ENCODE data around the gene PIGU. TPM values are rescaled to one million over a fixed set of nuclear protein-coding genes. Genes with fewer than 3 reads are reported as not detected.
"Not testable (repeated sequence)": the region's sequence is repeated elsewhere in the genome, so short reads cannot be mapped to it uniquely, and the experiment has no call there.

Gene PIGU
- total and polyA plus RNA-seq, 4 donors = 6.4 to 10.0 (median 7.2) TPM

DNA sequence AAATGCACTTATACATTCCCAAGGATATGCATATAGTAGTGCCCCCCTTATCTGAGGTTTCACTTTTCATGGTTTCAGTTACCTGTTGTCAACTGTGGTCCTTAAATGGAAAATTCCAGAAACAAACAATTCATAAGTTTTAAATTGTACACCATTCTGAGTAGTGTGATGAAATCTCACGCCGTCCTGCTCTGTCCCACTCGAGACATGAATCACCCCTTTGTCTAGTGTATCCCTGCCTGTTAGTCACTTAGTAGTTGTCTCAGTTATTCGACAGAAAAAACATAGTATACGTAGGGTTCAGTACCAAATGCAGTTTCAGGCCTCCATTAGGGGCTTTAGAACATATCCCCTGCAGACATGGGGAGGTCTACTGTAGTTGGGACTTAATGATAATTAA is 61.4 kb downstream of the PIGU start:
- H3K4me3 ChIP-seq (ENCODE audit: low read depth in 1 of 3, low read length in 3 of 3) = no peak overlapping the region
- H3K4me1 ChIP-seq (ENCODE audit: control insufficient read depth in 4 of 4, insufficient read depth in 4 of 4, low read length in 3 of 4) = no peaks in the 10 kb centered on the region
- H3K9ac ChIP-seq (ENCODE audit: low read depth in 1 of 2, low read length in 2 of 2) = no peak overlapping the region
- H3K9me3 ChIP-seq (ENCODE audit: control insufficient read depth in 4 of 4, low read length in 3 of 4) = no peaks in the 10 kb centered on the region
- H3K27me3 ChIP-seq (ENCODE audit: control insufficient read depth in 4 of 4, insufficient read depth in 4 of 4, low read length in 3 of 4) = no peaks in the 10 kb centered on the region
- H3K27ac ChIP-seq (ENCODE audit: low read depth in 1 of 2, low read length in 2 of 2) = no peak overlapping the region
- TF ChIP-seq, protein P1, sequence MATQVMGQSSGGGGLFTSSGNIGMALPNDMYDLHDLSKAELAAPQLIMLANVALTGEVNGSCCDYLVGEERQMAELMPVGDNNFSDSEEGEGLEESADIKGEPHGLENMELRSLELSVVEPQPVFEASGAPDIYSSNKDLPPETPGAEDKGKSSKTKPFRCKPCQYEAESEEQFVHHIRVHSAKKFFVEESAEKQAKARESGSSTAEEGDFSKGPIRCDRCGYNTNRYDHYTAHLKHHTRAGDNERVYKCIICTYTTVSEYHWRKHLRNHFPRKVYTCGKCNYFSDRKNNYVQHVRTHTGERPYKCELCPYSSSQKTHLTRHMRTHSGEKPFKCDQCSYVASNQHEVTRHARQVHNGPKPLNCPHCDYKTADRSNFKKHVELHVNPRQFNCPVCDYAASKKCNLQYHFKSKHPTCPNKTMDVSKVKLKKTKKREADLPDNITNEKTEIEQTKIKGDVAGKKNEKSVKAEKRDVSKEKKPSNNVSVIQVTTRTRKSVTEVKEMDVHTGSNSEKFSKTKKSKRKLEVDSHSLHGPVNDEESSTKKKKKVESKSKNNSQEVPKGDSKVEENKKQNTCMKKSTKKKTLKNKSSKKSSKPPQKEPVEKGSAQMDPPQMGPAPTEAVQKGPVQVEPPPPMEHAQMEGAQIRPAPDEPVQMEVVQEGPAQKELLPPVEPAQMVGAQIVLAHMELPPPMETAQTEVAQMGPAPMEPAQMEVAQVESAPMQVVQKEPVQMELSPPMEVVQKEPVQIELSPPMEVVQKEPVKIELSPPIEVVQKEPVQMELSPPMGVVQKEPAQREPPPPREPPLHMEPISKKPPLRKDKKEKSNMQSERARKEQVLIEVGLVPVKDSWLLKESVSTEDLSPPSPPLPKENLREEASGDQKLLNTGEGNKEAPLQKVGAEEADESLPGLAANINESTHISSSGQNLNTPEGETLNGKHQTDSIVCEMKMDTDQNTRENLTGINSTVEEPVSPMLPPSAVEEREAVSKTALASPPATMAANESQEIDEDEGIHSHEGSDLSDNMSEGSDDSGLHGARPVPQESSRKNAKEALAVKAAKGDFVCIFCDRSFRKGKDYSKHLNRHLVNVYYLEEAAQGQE (IDR thresholded peaks at IDR 0.05) = no peak
- TF ChIP-seq NR2F2 (IDR thresholded peaks at IDR 0.05) (no peak), FOXA2 (IDR thresholded peaks at IDR 0.05) (no peak)
- TF ChIP-seq, protein P2, sequence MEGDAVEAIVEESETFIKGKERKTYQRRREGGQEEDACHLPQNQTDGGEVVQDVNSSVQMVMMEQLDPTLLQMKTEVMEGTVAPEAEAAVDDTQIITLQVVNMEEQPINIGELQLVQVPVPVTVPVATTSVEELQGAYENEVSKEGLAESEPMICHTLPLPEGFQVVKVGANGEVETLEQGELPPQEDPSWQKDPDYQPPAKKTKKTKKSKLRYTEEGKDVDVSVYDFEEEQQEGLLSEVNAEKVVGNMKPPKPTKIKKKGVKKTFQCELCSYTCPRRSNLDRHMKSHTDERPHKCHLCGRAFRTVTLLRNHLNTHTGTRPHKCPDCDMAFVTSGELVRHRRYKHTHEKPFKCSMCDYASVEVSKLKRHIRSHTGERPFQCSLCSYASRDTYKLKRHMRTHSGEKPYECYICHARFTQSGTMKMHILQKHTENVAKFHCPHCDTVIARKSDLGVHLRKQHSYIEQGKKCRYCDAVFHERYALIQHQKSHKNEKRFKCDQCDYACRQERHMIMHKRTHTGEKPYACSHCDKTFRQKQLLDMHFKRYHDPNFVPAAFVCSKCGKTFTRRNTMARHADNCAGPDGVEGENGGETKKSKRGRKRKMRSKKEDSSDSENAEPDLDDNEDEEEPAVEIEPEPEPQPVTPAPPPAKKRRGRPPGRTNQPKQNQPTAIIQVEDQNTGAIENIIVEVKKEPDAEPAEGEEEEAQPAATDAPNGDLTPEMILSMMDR (IDR thresholded peaks at IDR 0.05; ENCODE audit: low read depth, low read length, missing input control) = no peak
- WGBS = 88% methylated on average over 5 of the region's 5 CpGs
- no peak for DNase-seq (ENCODE audit: low spot score)
- peaks cover 0 to 4% (median 2%) of the 10 kb centered on the region in 4 donors for H3K36me3 ChIP-seq (ENCODE audit: control insufficient read depth in 4 of 4, insufficient read depth in 3 of 4, low read depth in 1 of 4, low read length in 3 of 4)

DNA sequence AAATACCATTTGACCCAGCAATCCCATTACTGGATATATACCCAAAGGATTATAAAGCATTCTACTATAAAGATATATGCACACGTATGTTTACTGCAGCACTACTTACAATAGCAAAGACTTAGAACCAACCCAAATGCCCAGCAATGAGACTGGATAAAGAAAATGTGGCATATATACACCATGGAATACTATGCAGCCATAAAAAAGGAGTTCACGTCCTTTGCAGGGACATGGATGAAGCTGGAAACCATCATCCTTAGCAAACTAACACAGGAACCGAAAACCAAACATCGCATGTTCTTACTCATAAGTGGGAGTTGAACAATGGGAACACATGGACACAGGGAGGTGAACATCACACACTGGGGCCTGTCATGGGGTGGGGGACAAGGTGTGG is 64.9 kb downstream of the PIGU start:
- not testable (repeated sequence) for H3K9me3 ChIP-seq (ENCODE audit: control insufficient read depth in 4 of 4, low read length in 3 of 4); H3K9ac ChIP-seq (ENCODE audit: low read depth in 1 of 2, low read length in 2 of 2); H3K36me3 ChIP-seq (ENCODE audit: control insufficient read depth in 4 of 4, insufficient read depth in 3 of 4, low read depth in 1 of 4, low read length in 3 of 4); H3K4me3 ChIP-seq (ENCODE audit: low read depth in 1 of 3, low read length in 3 of 3); H3K27ac ChIP-seq (ENCODE audit: low read depth in 1 of 2, low read length in 2 of 2); H3K27me3 ChIP-seq (ENCODE audit: control insufficient read depth in 4 of 4, insufficient read depth in 4 of 4, low read length in 3 of 4); H3K4me1 ChIP-seq (ENCODE audit: control insufficient read depth in 4 of 4, insufficient read depth in 4 of 4, low read length in 3 of 4); DNase-seq (ENCODE audit: low spot score)
- WGBS = 98% methylated on average over 4 of the region's 4 CpGs

DNA sequence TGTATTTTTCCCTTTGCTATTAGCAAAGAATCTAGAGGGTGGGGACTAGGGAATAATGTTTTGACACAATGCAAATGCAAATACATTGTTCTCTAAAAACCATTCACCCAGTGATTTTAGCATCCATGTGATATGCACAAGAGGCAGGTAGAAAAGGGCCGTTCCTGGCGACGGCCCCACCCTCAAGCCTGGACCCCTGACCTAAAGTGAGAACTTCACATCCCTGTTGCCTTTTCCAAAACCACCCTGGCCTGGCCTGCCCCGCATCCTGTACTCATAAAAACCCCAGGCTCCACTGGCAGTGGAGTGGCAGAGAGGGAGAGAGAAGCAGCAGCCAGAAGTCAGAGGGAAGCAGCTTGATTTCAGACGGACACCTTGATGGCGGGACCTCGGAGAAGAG is 69.8 kb downstream of the PIGU start:
- no peaks in the 10 kb centered on the region for H3K36me3 ChIP-seq (ENCODE audit: control insufficient read depth in 4 of 4, insufficient read depth in 3 of 4, low read depth in 1 of 4, low read length in 3 of 4)
- H3K4me3 ChIP-seq (ENCODE audit: low read depth in 1 of 3, low read length in 3 of 3) = no peak overlapping the region
- H3K27me3 ChIP-seq (ENCODE audit: control insufficient read depth in 4 of 4, insufficient read depth in 4 of 4, low read length in 3 of 4) = no peaks in the 10 kb centered on the region
- DNase-seq (ENCODE audit: low spot score) = no peak
- no peaks in the 10 kb centered on the region for H3K4me1 ChIP-seq (ENCODE audit: control insufficient read depth in 4 of 4, insufficient read depth in 4 of 4, low read length in 3 of 4)
- 96% methylated on average over 7 of the region's 7 CpGs for WGBS
- no peak overlapping the region for H3K27ac ChIP-seq (ENCODE audit: low read depth in 1 of 2, low read length in 2 of 2)
- no peaks in the 10 kb centered on the region for H3K9me3 ChIP-seq (ENCODE audit: control insufficient read depth in 4 of 4, low read length in 3 of 4)
- no peak overlapping the region for H3K9ac ChIP-seq (ENCODE audit: low read depth in 1 of 2, low read length in 2 of 2)
- TF ChIP-seq HNF4A (conservative IDR thresholded peaks at IDR 0.05) = no peak
- no peak for TF ChIP-seq RXRA (IDR thresholded peaks at IDR 0.05)
- TF ChIP-seq, protein P3, sequence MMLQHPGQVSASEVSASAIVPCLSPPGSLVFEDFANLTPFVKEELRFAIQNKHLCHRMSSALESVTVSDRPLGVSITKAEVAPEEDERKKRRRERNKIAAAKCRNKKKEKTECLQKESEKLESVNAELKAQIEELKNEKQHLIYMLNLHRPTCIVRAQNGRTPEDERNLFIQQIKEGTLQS (IDR thresholded peaks at IDR 0.05) = no peak
- TF ChIP-seq TAF1 (conservative IDR thresholded peaks at IDR 0.05) = no peak
- TF ChIP-seq HNF4G (IDR thresholded peaks at IDR 0.05) = no peak
- TF ChIP-seq, protein P4, sequence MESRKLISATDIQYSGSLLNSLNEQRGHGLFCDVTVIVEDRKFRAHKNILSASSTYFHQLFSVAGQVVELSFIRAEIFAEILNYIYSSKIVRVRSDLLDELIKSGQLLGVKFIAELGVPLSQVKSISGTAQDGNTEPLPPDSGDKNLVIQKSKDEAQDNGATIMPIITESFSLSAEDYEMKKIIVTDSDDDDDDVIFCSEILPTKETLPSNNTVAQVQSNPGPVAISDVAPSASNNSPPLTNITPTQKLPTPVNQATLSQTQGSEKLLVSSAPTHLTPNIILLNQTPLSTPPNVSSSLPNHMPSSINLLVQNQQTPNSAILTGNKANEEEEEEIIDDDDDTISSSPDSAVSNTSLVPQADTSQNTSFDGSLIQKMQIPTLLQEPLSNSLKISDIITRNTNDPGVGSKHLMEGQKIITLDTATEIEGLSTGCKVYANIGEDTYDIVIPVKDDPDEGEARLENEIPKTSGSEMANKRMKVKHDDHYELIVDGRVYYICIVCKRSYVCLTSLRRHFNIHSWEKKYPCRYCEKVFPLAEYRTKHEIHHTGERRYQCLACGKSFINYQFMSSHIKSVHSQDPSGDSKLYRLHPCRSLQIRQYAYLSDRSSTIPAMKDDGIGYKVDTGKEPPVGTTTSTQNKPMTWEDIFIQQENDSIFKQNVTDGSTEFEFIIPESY (IDR thresholded peaks at IDR 0.05) = no peak
- TF ChIP-seq, protein P2 (IDR thresholded peaks at IDR 0.05; ENCODE audit: low read depth, low read length, missing input control) = no peak
- no peak for TF ChIP-seq YY1 (IDR thresholded peaks at IDR 0.05)
- TF ChIP-seq FOXA1 (IDR thresholded peaks at IDR 0.05) = no peak
